Fibroblast of the aortic adventitia (primary cell): ENCODE data around the gene TMOD2. TPM values are rescaled to one million over a fixed set of nuclear protein-coding genes. Genes with fewer than 3 reads are reported as not detected.

Experiments used
- DNase-seq: peaks from one replicate; pipeline ENCODE4 v3.0.0-alpha.2; 2010; ENCODE audit warnings: low read depth
- H3K4me3 ChIP-seq: 2 replicates; pipeline ENCODE4 v1.5.1; 2011; ENCODE audit warnings: low read depth, mild to moderate bottlenecking, control low read depth, low read length, moderate library complexity
- total RNA-seq: library from RNA; depleted of rRNA; stranded (reverse); fragments of >200 nt; gene quantifications from 2 replicates; pipeline ENCODE4 v1.2.3, GENCODE V29; 2012; ENCODE audit warnings: low replicate concordance
- TF ChIP-seq, protein P1 (sequence below): IDR thresholded peaks from 2 replicates; pipeline ENCODE4 v1.5.1; 2011; ENCODE audit warnings: mild to moderate bottlenecking, low read length, control low read depth, inconsistent platforms; ENCODE audit not compliant: insufficient read depth

TMOD2 gene
- total RNA-seq, 1 donor: 11.2 TPM

DNA sequence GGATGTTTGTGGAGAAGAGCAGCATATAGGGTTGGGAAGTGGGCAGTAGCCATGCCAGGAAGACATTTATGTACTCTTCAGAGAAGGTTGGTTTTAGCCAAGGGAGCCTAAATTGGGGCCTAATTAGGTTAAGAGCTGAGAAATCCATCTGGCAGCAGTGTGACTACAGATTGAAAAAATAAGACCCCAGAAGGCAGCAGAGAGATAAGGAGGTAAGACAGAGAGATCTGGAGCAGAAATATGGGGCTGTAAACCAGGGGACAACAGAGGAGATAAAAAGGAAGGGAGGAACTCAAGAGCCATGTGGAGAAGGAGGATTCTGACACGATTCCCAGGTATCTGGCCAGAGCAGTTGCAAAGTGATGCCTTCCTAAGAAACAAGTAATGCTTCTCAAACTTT is 37.2 kb upstream of the TMOD2 start:
- TF ChIP-seq, protein P1, sequence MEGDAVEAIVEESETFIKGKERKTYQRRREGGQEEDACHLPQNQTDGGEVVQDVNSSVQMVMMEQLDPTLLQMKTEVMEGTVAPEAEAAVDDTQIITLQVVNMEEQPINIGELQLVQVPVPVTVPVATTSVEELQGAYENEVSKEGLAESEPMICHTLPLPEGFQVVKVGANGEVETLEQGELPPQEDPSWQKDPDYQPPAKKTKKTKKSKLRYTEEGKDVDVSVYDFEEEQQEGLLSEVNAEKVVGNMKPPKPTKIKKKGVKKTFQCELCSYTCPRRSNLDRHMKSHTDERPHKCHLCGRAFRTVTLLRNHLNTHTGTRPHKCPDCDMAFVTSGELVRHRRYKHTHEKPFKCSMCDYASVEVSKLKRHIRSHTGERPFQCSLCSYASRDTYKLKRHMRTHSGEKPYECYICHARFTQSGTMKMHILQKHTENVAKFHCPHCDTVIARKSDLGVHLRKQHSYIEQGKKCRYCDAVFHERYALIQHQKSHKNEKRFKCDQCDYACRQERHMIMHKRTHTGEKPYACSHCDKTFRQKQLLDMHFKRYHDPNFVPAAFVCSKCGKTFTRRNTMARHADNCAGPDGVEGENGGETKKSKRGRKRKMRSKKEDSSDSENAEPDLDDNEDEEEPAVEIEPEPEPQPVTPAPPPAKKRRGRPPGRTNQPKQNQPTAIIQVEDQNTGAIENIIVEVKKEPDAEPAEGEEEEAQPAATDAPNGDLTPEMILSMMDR: no peak
- DNase-seq: no peak
- no peak overlapping the region for H3K4me3 ChIP-seq

DNA sequence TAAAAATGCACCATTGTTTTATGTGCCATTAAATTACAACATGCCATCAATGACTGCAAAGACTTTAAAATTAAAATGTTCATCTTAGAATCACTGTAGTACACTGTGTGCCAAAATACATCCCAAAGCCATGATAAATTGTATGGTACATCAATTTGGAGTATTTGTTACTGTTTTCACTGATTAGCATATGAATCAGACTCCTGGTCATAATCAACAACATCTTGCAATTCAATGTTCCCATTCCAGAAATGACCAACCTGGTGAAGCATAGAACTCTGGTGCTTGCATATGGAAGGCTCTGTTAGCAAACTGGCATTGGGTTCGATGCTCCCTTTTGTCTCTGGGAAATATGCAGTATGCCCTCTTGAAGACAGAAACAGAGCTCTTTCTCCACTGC is 36.5 kb upstream of the TMOD2 start:
- TF ChIP-seq, protein P1: no peak
- DNase-seq: no peak
- no peak overlapping the region for H3K4me3 ChIP-seq

DNA sequence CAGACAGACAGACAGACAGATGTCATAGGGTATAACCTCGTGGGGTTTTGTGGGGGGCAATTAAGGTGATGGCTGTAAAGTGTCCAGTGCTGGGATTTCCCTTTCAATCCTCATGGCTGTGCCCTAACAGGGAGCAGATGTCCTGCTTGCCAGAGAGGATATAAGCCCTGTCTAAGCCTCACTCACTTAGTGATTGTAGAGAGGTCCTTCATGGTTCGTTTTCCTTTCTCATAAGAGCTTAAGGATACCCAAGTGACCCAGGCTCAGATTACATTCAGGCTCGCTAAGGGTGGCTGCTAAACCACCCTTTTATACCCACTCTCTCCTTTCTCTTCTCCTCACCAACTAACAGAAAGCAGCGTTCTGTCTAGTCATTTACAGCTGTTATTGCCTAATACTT is 33.2 kb upstream of the TMOD2 start:
- DNase-seq: no peak
- no peak overlapping the region for H3K4me3 ChIP-seq
- TF ChIP-seq, protein P1: no peak

DNA sequence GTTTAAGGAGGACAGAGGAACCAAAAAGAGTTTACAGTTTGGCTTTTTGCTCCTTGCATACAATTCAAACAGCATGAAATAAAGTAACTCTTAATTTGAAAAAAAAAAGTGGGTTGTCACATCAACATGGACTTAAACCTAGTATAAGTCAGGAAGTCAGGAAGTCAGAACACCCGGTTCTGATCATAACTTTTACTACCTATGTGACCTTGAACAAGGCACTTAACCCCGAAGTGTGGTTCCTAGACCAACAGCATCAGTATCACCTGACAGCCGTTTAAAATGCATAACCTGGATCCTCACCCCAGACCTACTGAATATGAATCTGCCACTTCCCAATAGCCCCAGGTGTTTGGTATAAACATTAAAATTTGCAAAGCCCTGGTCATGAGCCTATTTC is 32.7 kb upstream of the TMOD2 start:
- H3K4me3 ChIP-seq: no peak overlapping the region
- TF ChIP-seq, protein P1: no peak

DNA sequence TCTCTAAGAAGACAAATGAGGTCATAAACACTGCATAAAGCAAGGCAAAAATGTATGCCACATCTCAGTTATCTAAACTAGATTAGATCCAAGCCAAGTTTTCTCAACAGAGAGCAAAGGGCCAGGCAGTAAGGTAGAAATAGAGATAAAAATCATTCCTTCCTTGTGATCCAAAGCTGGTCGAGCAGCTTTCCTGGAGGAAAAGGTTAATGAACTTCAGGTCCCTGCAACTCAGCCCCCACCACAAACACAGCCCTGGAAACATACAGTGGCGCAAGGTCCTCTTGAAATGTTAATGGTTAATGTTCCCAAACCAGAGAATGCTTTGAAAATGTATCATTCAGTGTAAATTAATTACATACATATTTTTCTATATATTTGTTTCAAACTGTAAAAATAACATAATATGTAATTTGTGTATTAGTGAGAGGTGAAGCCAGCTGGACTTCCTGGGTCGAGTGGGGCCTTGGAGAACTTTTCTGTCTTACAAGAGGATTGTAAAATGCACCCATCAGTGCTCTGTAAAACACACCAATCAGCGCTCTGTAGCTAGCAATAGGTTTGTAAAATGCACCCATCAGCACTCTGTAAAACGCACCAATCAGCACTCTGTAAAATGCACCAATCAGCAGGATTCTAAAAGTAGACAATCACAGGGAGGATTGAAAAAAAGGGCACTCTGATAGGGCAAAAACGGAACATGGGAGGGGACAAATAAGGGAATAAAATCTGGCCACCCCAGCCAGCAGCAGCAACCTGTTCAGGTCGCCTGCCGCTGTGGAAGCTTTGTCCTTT is 31.0 kb upstream of the TMOD2 start:
- H3K4me3 ChIP-seq: no peak overlapping the region
- TF ChIP-seq, protein P1: no peak
- DNase-seq: no peak

More for the DNA sequence above, 32.7 kb upstream of the TMOD2 start:
- no peak for DNase-seq

DNA sequence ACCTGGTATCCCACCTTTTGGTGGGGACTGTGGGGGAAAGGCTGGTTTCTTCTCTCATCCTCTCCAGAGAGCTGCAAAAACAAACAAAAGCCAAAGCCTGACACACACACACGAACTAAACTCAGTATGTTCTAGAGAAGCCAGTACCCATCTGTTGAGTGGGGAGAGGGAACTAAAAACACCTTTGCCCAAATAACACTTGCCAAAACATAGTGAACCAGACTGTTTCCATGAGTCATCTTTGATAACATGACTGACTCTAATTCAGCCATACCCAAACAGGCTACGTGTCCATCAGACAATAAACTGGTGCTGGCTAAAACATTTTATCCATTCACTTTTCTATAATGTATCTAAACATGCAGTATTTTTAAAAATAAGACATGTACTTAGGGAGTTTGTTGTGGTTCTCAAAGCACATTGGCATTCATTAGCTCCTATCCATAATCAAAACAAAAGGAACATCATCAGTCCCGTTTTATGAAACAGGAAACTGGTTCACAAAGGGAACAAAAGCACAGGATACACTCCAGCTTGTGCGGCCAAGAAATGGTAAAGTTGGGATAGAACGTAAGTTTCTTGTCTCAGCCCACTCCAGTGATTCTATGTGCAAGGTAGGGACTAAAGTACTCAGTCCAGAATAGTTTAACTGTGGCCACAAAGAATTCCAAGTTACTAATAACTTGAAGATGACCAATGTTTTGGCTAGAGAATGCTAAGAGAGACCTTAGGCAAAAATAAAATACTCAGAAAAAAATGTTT is 30.0 kb upstream of the TMOD2 start:
- no peak overlapping the region for H3K4me3 ChIP-seq
- TF ChIP-seq, protein P1: no peak
- no peak for DNase-seq
